Measurements from ENCODE around the gene ANKZF1. TPM values are rescaled to one million over a fixed set of nuclear protein-coding genes. Genes with fewer than 3 reads are reported as not detected.

ANKZF1 gene
- total and polyA plus RNA-seq, 2 experiments from 2014 or later, result 37.5 to 41.6 TPM

- peaks cover 44% of the 10 kb centered on the region for H3K4me1 ChIP-seq (ENCODE audit: insufficient read depth)
Measured at GRCh38 chr2:219247678-219248642, 18.4 kb downstream of the ANKZF1 start.

GRCh38 chr2:219248845-219249202, 19.2 kb downstream of the ANKZF1 start:
- WGBS (ENCODE audit: low lambda C conversion rate, missing lambda C conversion rate), result 78% methylated on average over 2 of the region's 2 CpGs
- no peaks in the 10 kb centered on the region for H3K36me3 ChIP-seq (replicated peaks; ENCODE audit: insufficient read depth, low read depth)
- DNase-seq (ENCODE audit: low spot score), result no peak
- peaks cover 17% of the 10 kb centered on the region for H3K27me3 ChIP-seq
- peaks cover 51% of the 10 kb centered on the region for H3K4me1 ChIP-seq (ENCODE audit: insufficient read depth)
- H4K20me1 ChIP-seq (ENCODE audit: insufficient read depth, poor library complexity, severe bottlenecking), result no peaks in the 10 kb centered on the region
- peak overlapping the region; percentile 62 for H3K4me2 ChIP-seq
- H3K79me2 ChIP-seq, result peaks cover 22% of the 10 kb centered on the region
- H3K27ac ChIP-seq, result peak overlapping the region; percentile 97
- no peak overlapping the region for H3K4me3 ChIP-seq
- H3K9me3 ChIP-seq (ENCODE audit: low read depth), result no peaks in the 10 kb centered on the region
- no peak overlapping the region for H2AFZ ChIP-seq
- TF ChIP-seq EZH2 (IDR thresholded peaks at IDR 0.05; ENCODE audit: borderline replicate concordance), result no peak
- no peak for TF ChIP-seq EZH2phosphoT487 (IDR thresholded peaks at IDR 0.05; ENCODE audit: low read depth, severe bottlenecking, unreplicated experiment)
- TF ChIP-seq, protein P1, sequence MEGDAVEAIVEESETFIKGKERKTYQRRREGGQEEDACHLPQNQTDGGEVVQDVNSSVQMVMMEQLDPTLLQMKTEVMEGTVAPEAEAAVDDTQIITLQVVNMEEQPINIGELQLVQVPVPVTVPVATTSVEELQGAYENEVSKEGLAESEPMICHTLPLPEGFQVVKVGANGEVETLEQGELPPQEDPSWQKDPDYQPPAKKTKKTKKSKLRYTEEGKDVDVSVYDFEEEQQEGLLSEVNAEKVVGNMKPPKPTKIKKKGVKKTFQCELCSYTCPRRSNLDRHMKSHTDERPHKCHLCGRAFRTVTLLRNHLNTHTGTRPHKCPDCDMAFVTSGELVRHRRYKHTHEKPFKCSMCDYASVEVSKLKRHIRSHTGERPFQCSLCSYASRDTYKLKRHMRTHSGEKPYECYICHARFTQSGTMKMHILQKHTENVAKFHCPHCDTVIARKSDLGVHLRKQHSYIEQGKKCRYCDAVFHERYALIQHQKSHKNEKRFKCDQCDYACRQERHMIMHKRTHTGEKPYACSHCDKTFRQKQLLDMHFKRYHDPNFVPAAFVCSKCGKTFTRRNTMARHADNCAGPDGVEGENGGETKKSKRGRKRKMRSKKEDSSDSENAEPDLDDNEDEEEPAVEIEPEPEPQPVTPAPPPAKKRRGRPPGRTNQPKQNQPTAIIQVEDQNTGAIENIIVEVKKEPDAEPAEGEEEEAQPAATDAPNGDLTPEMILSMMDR (IDR thresholded peaks at IDR 0.05; ENCODE audit: poor library complexity), result no peak
- no peaks in the 10 kb centered on the region for H3K9me2 ChIP-seq (replicated peaks; ENCODE audit: insufficient read depth)

More at GRCh38 chr2:219247678-219248642, 18.4 kb downstream of the ANKZF1 start:
- Histone ChIP-seq H3K4me2 (peak overlapping the region; percentile 62), H2AFZ (no peak overlapping the region), H3K27ac (peak overlapping the region; percentile 97), H3K4me3 (no peak overlapping the region), H3K79me2 (peaks cover 22% of the 10 kb centered on the region), H3K27me3 (peaks cover 10% of the 10 kb centered on the region), H4K20me1 (ENCODE audit: insufficient read depth, poor library complexity, severe bottlenecking) (no peaks in the 10 kb centered on the region), H3K9me2 (replicated peaks; ENCODE audit: insufficient read depth) (no peaks in the 10 kb centered on the region), H3K36me3 (replicated peaks; ENCODE audit: insufficient read depth, low read depth) (no peaks in the 10 kb centered on the region), H3K9me3 (ENCODE audit: low read depth) (no peaks in the 10 kb centered on the region)
- TF ChIP-seq EZH2 (IDR thresholded peaks at IDR 0.05; ENCODE audit: borderline replicate concordance) (no peak), EZH2phosphoT487 (IDR thresholded peaks at IDR 0.05; ENCODE audit: low read depth, severe bottlenecking, unreplicated experiment) (no peak)
- TF ChIP-seq, protein P1 (IDR thresholded peaks at IDR 0.05; ENCODE audit: poor library complexity), result no peak
- 93% methylated on average over 17 of the region's 17 CpGs for WGBS (ENCODE audit: low lambda C conversion rate, missing lambda C conversion rate)
- no peak for DNase-seq (ENCODE audit: low spot score)

DNA sequence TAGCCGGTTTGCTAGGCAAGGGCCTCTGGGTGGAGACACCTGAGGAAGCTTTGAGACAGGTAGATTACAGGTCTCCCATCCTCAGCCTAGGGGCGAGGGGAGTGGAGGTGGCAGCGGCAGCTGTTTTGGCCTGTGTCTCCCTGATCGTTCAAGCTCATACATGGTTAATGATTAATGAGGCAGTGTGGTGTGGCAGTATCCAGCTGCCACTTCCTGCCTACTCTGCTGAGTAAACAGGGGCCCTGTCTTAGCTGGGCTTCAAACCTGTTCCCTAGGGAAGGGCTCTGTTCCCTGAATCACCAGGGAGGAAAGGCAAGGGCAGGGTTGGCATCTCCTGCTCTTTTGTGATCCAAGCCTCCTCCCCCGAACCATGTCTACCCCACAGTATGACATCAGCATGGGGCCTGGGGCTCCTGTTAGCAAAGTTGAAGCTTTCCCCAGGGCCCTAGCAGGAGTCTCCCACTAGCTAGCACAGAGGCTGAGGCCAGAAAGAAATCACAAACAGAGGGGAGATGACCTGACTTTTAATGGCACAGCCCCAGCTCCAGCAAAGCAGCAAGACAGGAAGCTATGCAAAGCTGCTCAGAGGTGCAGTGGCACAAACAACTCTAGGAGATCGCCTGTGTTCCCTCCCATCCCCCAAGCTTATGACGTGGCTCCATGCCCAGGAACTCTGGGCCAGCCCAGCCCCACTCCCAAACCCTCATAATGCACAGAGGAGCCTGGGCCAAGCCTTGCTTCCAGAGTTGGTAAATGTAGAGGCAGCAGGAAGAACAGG, 19.8 kb downstream of the ANKZF1 start:
- Histone ChIP-seq H3K27me3 (peaks cover 22% of the 10 kb centered on the region), H4K20me1 (ENCODE audit: insufficient read depth, poor library complexity, severe bottlenecking) (no peaks in the 10 kb centered on the region), H3K9me3 (ENCODE audit: low read depth) (no peaks in the 10 kb centered on the region), H3K79me2 (peaks cover 22% of the 10 kb centered on the region), H3K4me1 (ENCODE audit: insufficient read depth) (peaks cover 56% of the 10 kb centered on the region), H3K36me3 (replicated peaks; ENCODE audit: insufficient read depth, low read depth) (no peaks in the 10 kb centered on the region), H3K4me2 (peak overlapping the region; percentile 62), H3K4me3 (no peak overlapping the region), H3K27ac (peak overlapping the region; percentile 97), H2AFZ (no peak overlapping the region), H3K9me2 (replicated peaks; ENCODE audit: insufficient read depth) (no peaks in the 10 kb centered on the region)
- DNase-seq (ENCODE audit: low spot score), result peak; percentile 88
- TF ChIP-seq, protein P1 (IDR thresholded peaks at IDR 0.05; ENCODE audit: poor library complexity), result no peak
- TF ChIP-seq EZH2phosphoT487 (IDR thresholded peaks at IDR 0.05; ENCODE audit: low read depth, severe bottlenecking, unreplicated experiment) (no peak), EZH2 (IDR thresholded peaks at IDR 0.05; ENCODE audit: borderline replicate concordance) (no peak)
- 17% methylated on average over 7 of the region's 7 CpGs for WGBS (ENCODE audit: low lambda C conversion rate, missing lambda C conversion rate)

Data from hepatocyte (in vitro differentiated cells).